Measurements from ENCODE around the gene NTSR2. TPM values are rescaled to one million over a fixed set of nuclear protein-coding genes. Genes with fewer than 3 reads are reported as not detected.

Gene NTSR2
- 0.36 TPM in 1 of 2 replicates, not detected in the other for total RNA-seq (2014; rRNA removed; shearing (Covaris generic))

GRCh38 chr2:11669454-11670291 lies at the start of gene NTSR2:
TSS of gene NTSR2 (minus strand) at chr2:11670195. CDS start at chr2:11670129, 66 bp downstream.
- peak; percentile 73 for DNase-seq (ENCODE audit: low read depth)

- DNase-seq (ENCODE audit: low read depth), result peak; percentile 16
Observed at GRCh38 chr2:11719230-11719977, 49.4 kb upstream of the NTSR2 start.

- no peak for DNase-seq (ENCODE audit: low read depth)
Observed at GRCh38 chr2:11718606-11719005, 48.6 kb upstream of the NTSR2 start.

GRCh38 chr2:11717623-11718022 lies 47.6 kb upstream of the NTSR2 start:
- no peak for DNase-seq (ENCODE audit: low read depth)

- DNase-seq (ENCODE audit: low read depth), result no peak
Observed at GRCh38 chr2:11716689-11717321, 46.8 kb upstream of the NTSR2 start.

GRCh38 chr2:11715987-11716652 lies 46.1 kb upstream of the NTSR2 start:
- no peak for DNase-seq (ENCODE audit: low read depth)

- DNase-seq (ENCODE audit: low read depth), result no peak
Observed at GRCh38 chr2:11713815-11714214, 43.8 kb upstream of the NTSR2 start.

GRCh38 chr2:11712866-11713265 lies 42.9 kb upstream of the NTSR2 start:
- DNase-seq (ENCODE audit: low read depth), result no peak

GRCh38 chr2:11711751-11712150 lies 41.8 kb upstream of the NTSR2 start:
- no peak for DNase-seq (ENCODE audit: low read depth)

- no peak for DNase-seq (ENCODE audit: low read depth)
Observed at GRCh38 chr2:11711354-11711716, 41.3 kb upstream of the NTSR2 start.

- DNase-seq (ENCODE audit: low read depth), result no peak
Observed at GRCh38 chr2:11710632-11711353, 40.8 kb upstream of the NTSR2 start.

GRCh38 chr2:11710210-11710609 lies 40.2 kb upstream of the NTSR2 start:
- DNase-seq (ENCODE audit: low read depth), result peak; percentile 60

GRCh38 chr2:11709293-11709692 lies 39.3 kb upstream of the NTSR2 start:
- DNase-seq (ENCODE audit: low read depth), result no peak

GRCh38 chr2:11708106-11708505 lies 38.1 kb upstream of the NTSR2 start:
- DNase-seq (ENCODE audit: low read depth), result no peak

GRCh38 chr2:11705711-11706110 lies 35.7 kb upstream of the NTSR2 start:
- no peak for DNase-seq (ENCODE audit: low read depth)

GRCh38 chr2:11705063-11705462 lies 35.1 kb upstream of the NTSR2 start:
- DNase-seq (ENCODE audit: low read depth), result no peak

- DNase-seq (ENCODE audit: low read depth), result no peak
Observed at GRCh38 chr2:11703700-11704099, 33.7 kb upstream of the NTSR2 start.

- DNase-seq (ENCODE audit: low read depth), result no peak
Observed at GRCh38 chr2:11702946-11703345, 33.0 kb upstream of the NTSR2 start.

GRCh38 chr2:11701751-11702301 lies 31.8 kb upstream of the NTSR2 start:
- DNase-seq (ENCODE audit: low read depth), result no peak

- no peak for DNase-seq (ENCODE audit: low read depth)
Observed at GRCh38 chr2:11701206-11701605, 31.2 kb upstream of the NTSR2 start.

All from RPMI7951 (cell line).